HT1080 (cell line): ENCODE data around the gene ATP9B. TPM values are rescaled to one million over a fixed set of nuclear protein-coding genes. Genes with fewer than 3 reads are reported as not detected.
"Not testable (repeated sequence)": the region's sequence is repeated elsewhere in the genome, so short reads cannot be mapped to it uniquely, and the experiment has no call there.

ENCODE experiments used
- DNase-seq: peaks from one replicate; pipeline ENCODE4 v3.0.0-alpha.2; 2015; ENCODE audit warnings: low read depth
- total RNA-seq: library from RNA; depleted of rRNA; stranded (reverse); fragments of >200 nt; shearing (Covaris generic); gene quantifications from 2 replicates; pipeline ENCODE4 v1.2.3, GENCODE V29; 2014

Gene ATP9B
- total RNA-seq, 1 experiment from 2014 or later = 9.9 TPM

GRCh38 chr18:79326413-79327198 is 257.4 kb downstream of the ATP9B start:
- DNase-seq = no peak

DNA sequence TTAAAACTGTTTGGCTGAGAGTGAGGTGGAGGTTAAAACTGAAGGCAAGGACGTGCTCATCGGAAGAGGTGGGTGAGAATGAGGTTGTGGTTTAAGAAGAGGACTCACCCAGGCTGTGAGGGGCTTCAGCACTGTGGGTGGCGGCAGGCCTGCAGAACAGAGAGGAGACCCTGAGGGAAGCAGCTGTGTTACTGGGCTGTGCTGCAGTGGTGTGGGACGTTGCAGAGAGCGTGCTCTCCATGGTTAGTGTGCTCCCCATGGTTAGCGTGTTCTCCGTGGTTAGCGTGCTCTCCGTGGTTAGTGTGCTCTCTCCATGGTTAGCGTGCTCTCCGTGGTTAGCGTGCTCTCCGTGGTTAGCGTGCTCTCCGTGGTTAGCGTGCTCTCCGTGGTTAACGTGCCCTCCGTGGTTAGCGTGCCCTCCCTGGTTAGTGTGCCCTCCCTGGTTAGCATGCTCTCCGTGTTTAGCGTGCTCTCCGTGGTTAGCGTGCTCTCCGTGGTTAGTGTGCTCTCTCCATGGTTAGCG is 258.1 kb downstream of the ATP9B start:
- DNase-seq = no peak

DNA sequence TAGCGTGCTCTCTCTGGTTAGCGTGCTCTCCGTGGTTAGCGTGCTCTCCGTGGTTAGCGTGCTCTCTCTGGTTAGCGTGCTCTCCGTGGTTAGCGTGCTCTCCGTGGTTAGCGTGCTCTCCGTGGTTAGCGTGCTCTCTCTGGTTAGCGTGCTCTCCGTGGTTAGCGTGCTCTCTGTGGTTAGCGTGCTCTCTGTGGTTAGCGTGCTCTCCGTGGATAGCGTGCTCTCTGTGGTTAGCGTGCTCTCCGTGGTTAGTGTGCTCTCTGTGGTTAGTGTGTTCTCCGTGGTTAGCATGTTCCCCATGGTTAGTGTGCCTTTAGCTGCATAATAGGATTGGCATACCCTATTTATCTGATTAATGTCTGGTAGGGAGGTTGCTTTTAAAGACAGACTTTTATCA is 258.7 kb downstream of the ATP9B start:
- not testable (repeated sequence) for DNase-seq

- no peak for DNase-seq
Observed at GRCh38 chr18:79328887-79329286, 259.7 kb downstream of the ATP9B start.

- no peak for DNase-seq
Observed at GRCh38 chr18:79329786-79330185, 260.6 kb downstream of the ATP9B start.

DNA sequence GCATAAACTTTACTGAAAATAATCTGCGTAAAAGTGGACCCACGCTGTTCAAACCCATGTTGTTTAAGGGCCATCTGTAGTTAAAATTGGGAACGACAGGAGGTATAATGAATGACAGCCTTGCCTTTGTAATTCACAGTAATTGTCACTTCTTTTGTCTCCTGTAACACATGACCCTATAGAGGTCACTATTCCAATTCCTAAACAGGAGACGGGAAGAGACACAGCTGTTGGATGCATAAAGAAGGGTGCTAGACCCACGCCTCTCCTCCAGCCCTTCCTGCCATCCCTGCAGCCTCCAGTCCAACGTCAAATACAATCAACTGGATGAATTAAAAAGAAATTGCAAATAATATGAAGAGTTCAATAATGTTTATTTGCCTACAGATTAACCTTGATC is 263.5 kb downstream of the ATP9B start:
- DNase-seq = no peak

DNA sequence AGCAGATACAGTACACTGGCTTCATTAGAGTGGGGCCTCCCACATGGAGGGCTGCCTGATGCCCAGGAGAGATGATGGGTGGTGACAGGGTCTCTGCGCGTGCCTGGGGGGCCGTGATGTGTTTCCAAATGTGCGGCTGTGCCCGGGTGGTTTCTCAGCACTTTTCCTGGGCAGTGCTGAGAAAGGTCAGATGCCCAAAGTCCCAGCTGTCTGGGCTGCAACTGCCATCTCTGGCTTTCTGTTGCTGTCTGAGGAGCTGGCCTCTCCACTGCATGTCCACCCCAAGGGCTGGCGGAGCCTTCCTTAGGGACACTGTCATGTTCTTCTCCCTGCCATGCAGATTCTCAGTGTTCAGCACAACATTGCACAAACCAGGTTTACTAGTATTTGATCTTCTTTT is 263.9 kb downstream of the ATP9B start:
- DNase-seq = no peak

DNA sequence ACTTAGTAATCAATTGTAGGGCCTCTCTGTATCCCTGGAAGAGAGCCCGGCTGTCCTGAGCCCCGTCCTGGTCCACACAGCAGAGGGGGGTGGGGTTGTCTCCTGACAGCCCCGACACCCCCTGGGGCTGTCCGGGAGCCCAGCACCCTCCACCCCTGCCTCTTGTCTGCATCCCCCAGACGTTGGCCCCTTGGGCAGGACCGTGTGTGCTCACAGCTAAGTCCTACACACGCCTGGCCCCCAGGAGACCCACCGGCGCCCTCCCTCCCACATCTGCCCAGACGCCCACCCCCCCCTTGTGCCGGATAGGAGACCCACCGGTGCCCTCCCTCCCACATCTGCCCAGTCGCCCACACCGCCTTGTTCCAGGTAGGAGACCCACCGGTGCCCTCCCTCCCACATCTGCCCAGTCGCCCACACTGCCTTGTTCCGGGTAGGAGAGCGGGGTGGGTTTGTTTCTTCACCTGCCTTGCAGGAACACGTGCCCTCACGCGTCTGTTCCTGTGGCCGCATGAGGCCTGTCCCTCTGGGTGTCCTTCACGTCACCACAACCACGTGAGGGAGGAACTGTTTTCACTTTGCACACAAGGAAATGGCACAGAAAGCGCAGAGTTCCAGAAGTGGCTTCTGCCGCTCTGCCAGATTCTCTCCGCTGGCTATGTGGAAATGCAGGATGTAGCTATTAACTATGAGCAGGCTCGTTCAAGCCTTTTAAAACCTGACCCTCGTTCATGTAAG is 265.5 kb downstream of the ATP9B start:
- DNase-seq = no peak

- DNase-seq = no peak
Observed at GRCh38 chr18:79335833-79336360, 266.7 kb downstream of the ATP9B start.

DNA sequence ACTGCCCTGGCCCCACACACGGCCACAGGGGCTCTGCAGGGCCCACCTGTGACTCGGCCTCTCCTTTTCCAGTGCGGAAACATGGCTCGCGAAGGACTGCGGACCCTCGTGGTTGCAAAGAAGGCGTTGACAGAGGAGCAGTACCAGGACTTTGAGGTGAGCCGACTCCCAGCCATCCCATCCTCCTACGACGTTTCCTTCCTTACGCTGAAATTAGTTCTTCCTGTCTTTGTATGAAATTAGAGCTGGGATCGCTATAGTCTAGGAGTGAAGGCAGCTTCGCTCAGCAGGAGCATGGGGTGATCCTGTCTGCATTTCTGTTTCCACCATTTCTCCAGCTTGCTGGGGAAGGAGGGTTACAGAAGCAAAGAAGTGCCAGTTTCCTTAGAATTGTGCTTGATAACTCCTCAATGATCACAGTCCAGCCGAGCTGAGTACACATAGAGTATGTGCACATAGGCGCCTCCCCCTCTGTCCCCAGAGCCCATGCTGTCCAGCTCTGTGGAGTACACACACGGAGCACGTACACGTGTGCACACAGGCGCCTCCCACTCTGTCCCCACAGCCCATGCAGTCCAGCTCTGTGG is 267.5 kb downstream of the ATP9B start:
- DNase-seq = no peak

DNA sequence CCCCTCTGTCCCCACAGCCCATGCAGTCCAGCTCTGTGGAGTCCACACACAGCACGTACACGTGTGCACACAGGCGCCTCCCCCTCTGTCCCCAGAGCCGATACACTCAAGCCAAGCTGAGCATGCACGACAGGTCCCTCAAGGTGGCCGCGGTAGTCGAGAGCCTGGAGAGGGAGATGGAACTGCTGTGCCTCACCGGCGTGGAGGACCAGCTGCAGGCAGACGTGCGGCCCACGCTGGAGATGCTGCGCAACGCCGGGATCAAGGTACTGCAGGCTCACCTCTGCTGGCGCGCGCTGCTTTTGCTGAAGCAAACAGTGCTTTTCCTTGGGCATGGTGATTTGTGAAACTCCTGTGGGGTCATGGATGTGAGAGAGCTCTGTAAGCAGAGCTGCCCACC is 268.0 kb downstream of the ATP9B start:
- DNase-seq = no peak

DNA sequence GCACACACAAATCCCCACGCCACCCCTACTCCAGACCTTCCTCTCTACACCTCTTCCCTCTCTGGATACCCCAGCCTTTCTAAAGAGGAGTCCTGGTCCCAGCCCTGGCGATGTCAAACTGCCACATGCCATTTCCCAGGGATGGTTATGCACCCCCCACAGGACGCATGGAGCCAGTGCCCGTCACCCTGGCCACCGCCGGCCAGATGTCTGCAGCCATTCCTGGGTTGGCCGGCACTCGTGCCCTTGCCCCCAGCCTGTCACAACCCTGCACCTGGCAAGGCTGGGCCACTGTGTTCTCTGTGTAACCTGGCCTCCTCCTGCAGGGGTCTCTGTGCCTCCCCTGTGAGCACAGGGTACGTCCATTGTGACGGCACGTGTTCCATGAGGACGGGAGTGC is 268.4 kb downstream of the ATP9B start:
- DNase-seq = no peak

DNA sequence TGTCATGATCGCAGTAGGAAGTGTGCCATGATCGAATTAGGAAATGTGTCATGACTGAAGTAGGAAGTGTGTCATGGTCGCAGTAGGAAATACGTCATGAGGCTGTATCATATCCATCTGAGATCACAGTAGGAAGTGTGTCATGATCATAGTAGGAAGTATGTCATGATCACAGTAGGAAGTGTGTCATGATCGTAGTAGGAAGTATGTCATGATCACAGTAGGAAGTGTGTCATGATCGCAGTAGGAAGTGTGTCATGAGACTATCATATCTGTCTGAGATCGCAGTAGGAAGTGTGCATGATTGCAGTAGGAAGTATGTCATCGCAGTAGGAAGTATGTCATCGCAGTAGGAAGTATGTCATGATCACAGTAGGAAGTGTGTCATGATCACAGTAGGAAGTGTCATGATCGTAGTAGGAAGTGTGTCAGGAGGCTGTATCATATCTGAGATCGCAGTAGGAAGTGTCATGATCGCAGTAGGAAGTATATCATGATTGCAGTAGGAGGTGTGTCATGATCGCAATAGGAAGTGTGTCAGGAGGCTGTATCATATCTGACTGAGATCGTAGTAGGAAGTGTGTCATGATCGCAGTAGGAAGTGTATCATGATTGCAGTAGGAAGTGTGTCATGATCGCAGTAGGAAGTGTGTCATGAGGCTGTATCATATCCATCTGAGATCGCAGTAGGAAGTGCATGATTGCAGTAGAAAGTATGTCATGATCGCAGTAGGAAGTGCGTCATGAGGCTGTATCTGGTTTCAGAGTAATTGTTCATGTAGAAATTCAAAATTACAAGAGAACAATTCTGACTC is 270.1 kb downstream of the ATP9B start:
- no peak for DNase-seq

GRCh38 chr18:79343567-79344207 is 274.5 kb downstream of the ATP9B start:
- DNase-seq = no peak

- no peak for DNase-seq
Observed at GRCh38 chr18:79344208-79344581, 275.0 kb downstream of the ATP9B start.

GRCh38 chr18:79345366-79345765 is 276.2 kb downstream of the ATP9B start:
- DNase-seq = no peak

GRCh38 chr18:79345981-79346380 is 276.8 kb downstream of the ATP9B start:
- no peak for DNase-seq

GRCh38 chr18:79348066-79348465 is 278.9 kb downstream of the ATP9B start:
- DNase-seq = peak; percentile 40

- no peak for DNase-seq
Observed at GRCh38 chr18:79352432-79352831, 283.2 kb downstream of the ATP9B start.

GRCh38 chr18:79353267-79353666 is 284.1 kb downstream of the ATP9B start:
- no peak for DNase-seq

GRCh38 chr18:79354350-79354749 is 285.2 kb downstream of the ATP9B start:
- peak; percentile 55 for DNase-seq
